HepG2 (cell line): ENCODE results near the gene RABGGTA. TPM values are rescaled to one million over a fixed set of nuclear protein-coding genes. Genes with fewer than 3 reads are reported as not detected.

Source experiments
- CAMTA2 ChIP-seq: sonication (generic); formaldehyde crosslinking; IDR thresholded peaks from 2 replicates; pipeline ENCODE4 v1.4.0; 2020; ENCODE audit warnings: mild to moderate bottlenecking, missing genetic modification reagents, borderline replicate concordance
- FOXJ3 ChIP-seq: sonication (generic); formaldehyde crosslinking; IDR thresholded peaks from 2 replicates; pipeline ENCODE4 v1.4.0; 2020; ENCODE audit warnings: missing genetic modification reagents, mild to moderate bottlenecking, borderline replicate concordance
- KAT7 ChIP-seq: IDR thresholded peaks from 2 replicates; pipeline ENCODE4 v1.6.1; 2018; ENCODE audit warnings: borderline replicate concordance, missing compliant biosample characterization
- MBD4 ChIP-seq: IDR thresholded peaks from 2 replicates; pipeline ENCODE4 v1.6.1; 2012; ENCODE audit warnings: low read length, inconsistent platforms, borderline replicate concordance
- RNF2 ChIP-seq: fragments of 450-650 bp; conservative IDR thresholded peaks from 2 replicates; pipeline ENCODE4 v1.6.1; 2016; ENCODE audit warnings: low read depth
- TCF7 ChIP-seq: sonication (generic); IDR thresholded peaks from 2 replicates; pipeline ENCODE4 v1.6.1; 2016; ENCODE audit warnings: antibody characterized with exemption, low read depth
- XRCC5 ChIP-seq: fragments of 200-400 bp; formaldehyde crosslinking; optimal IDR thresholded peaks from 2 replicates; pipeline ENCODE3; 2017; ENCODE audit warnings: mild to moderate bottlenecking, low read length
- ZFP36L1 ChIP-seq: sonication (generic); formaldehyde crosslinking; IDR thresholded peaks from 2 replicates; pipeline ENCODE4 v1.8.0; 2022; ENCODE audit warnings: mild to moderate bottlenecking, missing genetic modification reagents, moderate library complexity
- ZNF33A ChIP-seq: sonication (generic); formaldehyde crosslinking; IDR thresholded peaks from 2 replicates; pipeline ENCODE4 v1.5.1; 2020; ENCODE audit warnings: missing genetic modification reagents, mild to moderate bottlenecking, moderate library complexity, borderline replicate concordance
- ZNF382 ChIP-seq: sonication (generic); formaldehyde crosslinking; IDR thresholded peaks from 2 replicates; pipeline ENCODE4 v1.5.0; 2020; ENCODE audit warnings: missing genetic modification reagents, mild to moderate bottlenecking, borderline replicate concordance
- ZNF431 ChIP-seq: sonication (generic); formaldehyde crosslinking; IDR thresholded peaks from 2 replicates; pipeline ENCODE4 v1.9.0; 2022; ENCODE audit warnings: missing genetic modification reagents, low read depth, mild to moderate bottlenecking, borderline replicate concordance
- ZNF883 ChIP-seq: sonication (generic); formaldehyde crosslinking; IDR thresholded peaks from 2 replicates; pipeline ENCODE4 v1.5.1; 2020; ENCODE audit warnings: mild to moderate bottlenecking, missing genetic modification reagents; ENCODE audit errors: not compliant biosample characterization
- polyA plus RNA-seq, 8 experiments: library from polyadenylated mRNA; depleted of rRNA in 3 of 8; stranded (reverse) in 7 of 8; unstranded in 1 of 8; fragments of >200 nt; fragmentation: Illumina TruSeq in 4 of 8; extraction: Trizol in 4 of 8; gene quantifications; 2 replicates each; pipeline versions ENCODE4 v1.2.1 to v1.2.3, GENCODE V29; 2011 to 2016; ENCODE audit warnings: low read depth in 4 of 8, missing spikeins in 1 of 8, mixed read lengths in 1 of 8; ENCODE audit not compliant: insufficient read depth in 1 of 8
- total RNA-seq, 5 experiments: library from RNA; depleted of rRNA; stranded (reverse); fragments of >200 nt; fragmentation: Illumina TruSeq; extraction: Trizol; gene quantifications; 2 replicates each; pipeline ENCODE4 v1.2.3, GENCODE V29; 2016; ENCODE audit warnings: low read depth in 1 of 5
- TF ChIP-seq, protein P1 (sequence below): sonication (generic); formaldehyde crosslinking; IDR thresholded peaks from 2 replicates; pipeline ENCODE4 v1.8.1; 2022; ENCODE audit warnings: mild to moderate bottlenecking, missing genetic modification reagents
- TF ChIP-seq, protein P2 (sequence below): sonication (generic); formaldehyde crosslinking; IDR thresholded peaks from 2 replicates; pipeline ENCODE4 v1.5.1; 2020; ENCODE audit warnings: mild to moderate bottlenecking, missing genetic modification reagents, borderline replicate concordance
- TF ChIP-seq, protein P3 (sequence below): sonication (generic); formaldehyde crosslinking; IDR thresholded peaks from 2 replicates; pipeline ENCODE4 v1.4.0; 2020; ENCODE audit warnings: mild to moderate bottlenecking, missing genetic modification reagents

RABGGTA gene
- total and polyA plus RNA-seq, 2 of the 13 experiments (the other 11 are each of a cell fraction or from before 2014, with no cell fraction given), result 57.9 to 90.8 TPM

DNA sequence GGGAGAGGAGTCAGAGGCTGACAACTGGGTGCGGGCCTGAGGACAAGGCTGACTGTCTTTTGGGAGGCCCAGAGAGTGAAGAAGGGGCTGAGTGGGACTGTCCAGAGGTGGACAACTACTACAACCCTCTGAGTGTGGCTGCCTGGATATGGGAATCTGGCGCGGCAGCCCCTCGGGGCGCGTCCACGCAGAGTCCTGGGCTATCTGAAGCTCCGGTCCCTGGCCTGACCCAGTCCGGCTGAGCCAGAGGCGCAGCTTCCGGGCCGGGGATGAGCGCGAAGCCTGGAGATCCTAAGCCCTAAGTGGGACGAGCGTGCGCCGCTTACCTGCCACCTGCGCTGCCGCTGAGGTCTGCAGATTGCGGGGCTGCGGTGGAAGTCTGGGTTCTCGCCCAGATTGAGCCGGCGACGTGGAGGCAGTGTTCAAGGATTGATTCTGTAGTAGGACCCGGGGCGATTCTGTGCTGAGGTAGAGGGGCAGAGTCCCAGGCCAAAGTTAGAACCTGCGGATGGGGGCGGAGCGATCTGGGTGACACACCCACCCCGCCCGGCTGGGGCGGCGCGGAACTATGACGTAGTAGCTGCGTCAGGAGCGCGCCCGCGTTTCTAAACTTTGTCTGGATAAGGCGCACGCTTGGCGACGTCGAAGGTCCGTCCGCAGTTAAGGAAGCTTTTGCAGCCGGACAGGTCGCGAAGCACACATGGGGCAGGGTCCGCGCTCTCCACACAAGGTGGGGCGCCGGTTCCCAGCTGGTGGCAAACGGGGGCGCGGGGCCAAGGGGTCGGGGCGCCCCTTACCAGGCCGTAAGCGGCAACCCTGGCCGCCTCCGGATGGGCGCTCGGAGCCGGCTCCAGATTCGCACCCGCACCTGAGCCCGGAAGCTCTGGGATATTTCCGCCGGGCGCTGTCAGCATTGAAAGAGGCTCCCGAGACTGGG lies 28.1 kb upstream of the RABGGTA start, which contains the start of the genes DHRS1 and NOP9 (continued):
- TF ChIP-seq RNF2, result peak; percentile 72
- 0 out of 2 replicates have a peak, but pooled peaks have one; percentile 7 for TF ChIP-seq TCF7
- TF ChIP-seq ZNF883 (CRISPR knock-in tag), result peak; percentile 97
- TF ChIP-seq XRCC5, result peak; percentile 92
- TF ChIP-seq KAT7 (CRISPR knock-in tag), result peak; percentile 93
- TF ChIP-seq, protein P1, sequence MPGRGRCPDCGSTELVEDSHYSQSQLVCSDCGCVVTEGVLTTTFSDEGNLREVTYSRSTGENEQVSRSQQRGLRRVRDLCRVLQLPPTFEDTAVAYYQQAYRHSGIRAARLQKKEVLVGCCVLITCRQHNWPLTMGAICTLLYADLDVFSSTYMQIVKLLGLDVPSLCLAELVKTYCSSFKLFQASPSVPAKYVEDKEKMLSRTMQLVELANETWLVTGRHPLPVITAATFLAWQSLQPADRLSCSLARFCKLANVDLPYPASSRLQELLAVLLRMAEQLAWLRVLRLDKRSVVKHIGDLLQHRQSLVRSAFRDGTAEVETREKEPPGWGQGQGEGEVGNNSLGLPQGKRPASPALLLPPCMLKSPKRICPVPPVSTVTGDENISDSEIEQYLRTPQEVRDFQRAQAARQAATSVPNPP (CRISPR knock-in tag), result peak; percentile 90
- peak; percentile 66; the same call in 1 of the 2 replicates for TF ChIP-seq CAMTA2 (CRISPR knock-in tag)
- TF ChIP-seq MBD4, result no peak
- peak; percentile 84; the same call in 1 of the 2 replicates for TF ChIP-seq FOXJ3
- no peak for TF ChIP-seq ZNF33A (CRISPR knock-in tag)
- peak; percentile 97 for TF ChIP-seq ZFP36L1 (CRISPR knock-in tag)
- TF ChIP-seq, protein P2, sequence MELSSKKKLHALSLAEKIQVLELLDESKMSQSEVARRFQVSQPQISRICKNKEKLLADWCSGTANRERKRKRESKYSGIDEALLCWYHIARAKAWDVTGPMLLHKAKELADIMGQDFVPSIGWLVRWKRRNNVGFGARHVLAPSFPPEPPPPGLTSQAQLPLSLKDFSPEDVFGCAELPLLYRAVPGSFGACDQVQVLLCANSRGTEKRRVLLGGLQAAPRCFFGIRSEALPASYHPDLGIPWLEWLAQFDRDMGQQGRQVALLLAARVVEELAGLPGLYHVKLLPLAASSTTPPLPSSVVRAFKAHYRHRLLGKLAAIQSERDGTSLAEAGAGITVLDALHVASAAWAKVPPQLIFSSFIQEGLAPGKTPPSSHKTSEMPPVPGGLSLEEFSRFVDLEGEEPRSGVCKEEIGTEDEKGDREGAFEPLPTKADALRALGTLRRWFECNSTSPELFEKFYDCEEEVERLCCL (CRISPR knock-in tag), result peak; percentile 98
- no peak for TF ChIP-seq ZNF431 (CRISPR knock-in tag)
- TF ChIP-seq ZNF382, result no peak
- TF ChIP-seq, protein P3, sequence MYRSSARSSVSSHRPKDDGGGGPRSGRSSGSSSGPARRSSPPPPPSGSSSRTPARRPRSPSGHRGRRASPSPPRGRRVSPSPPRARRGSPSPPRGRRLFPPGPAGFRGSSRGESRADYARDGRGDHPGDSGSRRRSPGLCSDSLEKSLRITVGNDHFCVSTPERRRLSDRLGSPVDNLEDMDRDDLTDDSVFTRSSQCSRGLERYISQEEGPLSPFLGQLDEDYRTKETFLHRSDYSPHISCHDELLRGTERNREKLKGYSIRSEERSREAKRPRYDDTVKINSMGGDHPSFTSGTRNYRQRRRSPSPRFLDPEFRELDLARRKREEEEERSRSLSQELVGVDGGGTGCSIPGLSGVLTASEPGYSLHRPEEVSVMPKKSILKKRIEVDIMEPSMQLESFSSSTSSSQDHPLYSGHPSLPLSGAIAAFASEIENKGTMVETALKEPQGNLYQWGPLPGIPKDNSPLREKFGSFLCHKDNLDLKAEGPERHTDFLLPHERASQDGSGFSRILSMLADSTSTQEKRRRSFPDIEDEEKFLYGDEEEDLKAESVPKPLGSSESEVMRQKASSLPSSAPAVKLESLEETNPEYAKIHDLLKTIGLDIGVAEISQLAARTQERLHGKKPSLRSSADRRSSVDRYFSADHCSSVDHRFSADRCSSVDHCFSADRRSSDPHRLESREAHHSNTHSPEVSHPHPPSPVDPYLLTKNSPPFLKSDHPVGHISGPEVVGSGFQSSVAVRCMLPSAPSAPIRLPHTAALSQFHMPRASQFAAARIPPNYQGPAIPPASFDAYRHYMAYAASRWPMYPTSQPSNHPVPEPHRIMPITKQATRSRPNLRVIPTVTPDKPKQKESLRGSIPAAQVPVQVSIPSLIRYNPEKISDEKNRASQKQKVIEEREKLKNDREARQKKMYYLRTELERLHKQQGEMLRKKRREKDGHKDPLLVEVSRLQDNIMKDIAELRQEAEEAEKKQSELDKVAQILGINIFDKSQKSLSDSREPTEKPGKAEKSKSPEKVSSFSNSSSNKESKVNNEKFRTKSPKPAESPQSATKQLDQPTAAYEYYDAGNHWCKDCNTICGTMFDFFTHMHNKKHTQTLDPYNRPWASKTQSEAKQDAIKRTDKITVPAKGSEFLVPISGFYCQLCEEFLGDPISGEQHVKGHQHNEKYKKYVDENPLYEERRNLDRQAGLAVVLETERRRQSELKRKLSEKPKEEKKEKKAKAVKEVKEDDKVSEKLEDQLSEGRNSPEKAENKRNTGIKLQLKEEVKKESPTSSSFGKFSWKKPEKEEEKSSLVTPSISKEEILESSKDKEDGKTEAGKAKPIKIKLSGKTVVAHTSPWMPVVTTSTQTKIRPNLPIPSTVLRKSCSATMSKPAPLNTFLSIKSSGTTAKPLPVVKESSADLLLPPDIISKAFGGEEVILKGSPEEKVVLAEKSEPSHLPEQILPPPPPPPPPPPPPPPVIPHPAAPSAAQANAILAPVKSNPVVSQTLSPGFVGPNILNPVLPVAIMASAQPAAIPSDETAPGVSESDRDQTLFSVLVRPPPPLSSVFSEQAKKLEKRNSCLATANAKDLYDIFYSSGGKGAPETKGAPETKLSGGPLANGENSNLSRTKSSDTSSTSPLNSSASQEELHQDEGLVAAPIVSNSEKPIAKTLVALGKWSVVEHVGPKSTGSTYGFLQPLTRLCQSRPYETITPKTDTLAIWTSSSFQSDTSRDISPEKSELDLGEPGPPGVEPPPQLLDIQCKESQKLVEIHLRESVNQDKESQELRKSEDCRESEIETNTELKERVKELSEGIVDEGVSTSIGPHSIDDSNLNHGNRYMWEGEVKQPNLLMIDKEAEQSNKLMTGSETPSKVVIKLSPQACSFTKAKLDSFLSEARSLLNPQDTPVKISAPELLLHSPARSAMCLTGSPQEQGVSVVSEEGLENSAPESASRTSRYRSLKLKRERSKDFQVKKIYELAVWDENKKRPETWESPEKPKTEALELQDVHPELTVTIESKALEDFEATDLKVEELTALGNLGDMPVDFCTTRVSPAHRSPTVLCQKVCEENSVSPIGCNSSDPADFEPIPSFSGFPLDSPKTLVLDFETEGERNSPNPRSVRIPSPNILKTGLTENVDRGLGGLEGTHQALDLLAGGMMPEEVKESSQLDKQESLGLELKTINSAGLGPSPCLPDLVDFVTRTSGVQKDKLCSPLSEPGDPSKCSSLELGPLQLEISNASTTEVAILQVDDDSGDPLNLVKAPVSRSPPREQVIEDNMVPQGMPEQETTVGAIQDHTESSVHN (CRISPR knock-in tag), result no peak; the same call in none of the 2 replicates
